GM18870 (cell line): ENCODE results near the gene NIPSNAP3A.
"Not testable (repeated sequence)": the region's sequence is repeated elsewhere in the genome, so short reads cannot be mapped to it uniquely, and the experiment has no call there.

Experiments used
- ATAC-seq: cut with Tn5 transposase; IDR thresholded peaks from one replicate; pipeline ENCODE4 v1.9.1; 2021; ENCODE audit warnings: moderate library complexity; ENCODE audit not compliant: unreplicated experiment

Gene NIPSNAP3A

DNA sequence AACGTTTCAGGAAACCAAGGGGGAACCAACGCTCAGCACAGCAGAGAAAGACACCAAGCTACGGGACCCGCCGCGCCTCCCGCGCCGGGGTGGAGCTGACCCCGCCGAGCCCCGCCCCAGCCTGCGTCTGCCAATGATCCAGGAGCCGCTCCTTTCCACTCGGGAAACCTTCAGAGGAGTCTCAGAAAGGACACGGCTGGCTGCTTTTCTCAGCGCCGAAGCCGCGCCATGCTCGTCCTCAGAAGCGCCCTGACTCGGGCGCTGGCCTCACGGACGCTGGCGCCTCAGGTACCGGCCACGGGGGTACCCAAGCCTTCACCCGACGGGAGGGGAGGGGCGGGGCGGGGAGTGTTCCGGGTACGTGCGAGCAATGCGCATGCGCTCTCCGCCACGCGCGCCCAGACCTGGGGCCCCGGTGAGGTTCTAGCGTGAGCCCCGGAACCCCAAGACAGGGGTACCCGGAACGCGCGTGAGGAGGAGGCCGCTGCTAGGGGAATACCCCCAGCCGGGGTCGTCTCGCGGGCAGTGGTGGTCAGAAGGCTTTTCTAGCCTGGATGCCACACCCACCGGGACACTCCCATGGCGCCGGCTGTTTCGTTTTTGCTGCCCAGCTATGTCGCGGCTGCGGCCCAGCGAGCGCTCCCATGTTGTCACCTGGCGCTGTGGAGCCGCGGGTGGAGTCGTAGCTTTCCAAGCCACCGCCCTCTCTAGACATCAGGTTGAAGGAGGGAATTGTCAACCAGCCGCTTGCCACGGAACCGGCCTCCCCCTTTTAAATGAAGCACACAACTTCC lies at the start of gene NIPSNAP3A:
NIPSNAP3A (plus strand) TSS at position 119 of the 794 bp plus-strand sequence; CDS start at position 229, 110 bp downstream.
- ATAC-seq: peak; percentile 70

DNA sequence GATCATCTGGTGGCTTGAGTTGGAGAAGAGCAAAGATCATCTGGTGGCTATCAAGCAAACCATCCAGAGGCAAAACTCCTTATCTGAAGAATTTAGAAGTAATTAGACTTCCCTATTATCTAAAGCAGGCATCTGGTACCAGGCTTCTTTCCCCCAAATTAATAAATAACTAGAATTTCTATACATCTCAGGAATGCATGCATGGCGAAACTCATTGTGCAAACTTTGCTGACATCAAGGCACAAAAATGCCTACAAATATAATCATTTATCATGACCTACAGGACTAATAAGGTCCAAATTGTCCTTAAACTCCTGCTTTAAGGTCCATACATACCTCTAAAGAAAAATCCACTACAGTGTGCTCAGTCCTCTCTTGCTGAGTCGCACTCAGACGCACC lies 47.2 kb upstream of the NIPSNAP3A start:
- no peak for ATAC-seq

DNA sequence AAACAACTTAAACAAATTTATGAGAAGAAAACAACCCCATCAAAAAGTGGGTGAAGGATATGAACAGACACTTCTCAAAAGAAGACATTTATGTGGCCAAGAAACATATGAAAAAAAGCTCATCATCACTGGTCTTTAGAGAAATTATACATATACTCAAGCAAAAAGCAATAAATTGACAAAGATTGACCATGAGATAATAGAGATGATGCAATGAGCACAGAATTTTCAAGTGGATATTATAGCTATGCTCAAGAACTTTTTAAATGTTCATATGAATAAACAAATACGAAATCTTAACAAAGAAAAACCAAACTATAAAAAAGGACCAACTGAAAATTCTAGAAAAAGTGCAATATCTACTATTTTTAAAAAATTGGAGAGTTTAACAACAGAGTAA lies 38.7 kb upstream of the NIPSNAP3A start:
- ATAC-seq: not testable (repeated sequence)

DNA sequence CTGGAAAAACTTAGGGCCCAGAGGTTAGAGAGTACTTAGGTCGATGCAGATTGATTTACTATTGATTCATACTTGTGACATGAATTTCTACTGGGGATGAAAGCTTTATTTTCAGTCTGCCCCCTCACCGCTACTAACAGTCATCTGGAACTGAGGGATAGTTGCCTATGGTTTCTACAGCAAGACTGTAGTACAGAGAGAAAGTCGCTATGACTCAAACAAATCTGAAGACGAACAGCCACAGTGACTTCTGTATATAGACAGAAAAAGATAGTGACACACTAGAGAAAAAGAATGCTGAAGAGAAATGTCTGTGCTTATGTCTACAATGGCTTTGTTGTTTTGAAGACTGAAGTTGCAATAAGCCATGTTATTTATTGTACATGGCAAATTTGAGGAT lies 35.9 kb upstream of the NIPSNAP3A start:
- no peak for ATAC-seq

DNA sequence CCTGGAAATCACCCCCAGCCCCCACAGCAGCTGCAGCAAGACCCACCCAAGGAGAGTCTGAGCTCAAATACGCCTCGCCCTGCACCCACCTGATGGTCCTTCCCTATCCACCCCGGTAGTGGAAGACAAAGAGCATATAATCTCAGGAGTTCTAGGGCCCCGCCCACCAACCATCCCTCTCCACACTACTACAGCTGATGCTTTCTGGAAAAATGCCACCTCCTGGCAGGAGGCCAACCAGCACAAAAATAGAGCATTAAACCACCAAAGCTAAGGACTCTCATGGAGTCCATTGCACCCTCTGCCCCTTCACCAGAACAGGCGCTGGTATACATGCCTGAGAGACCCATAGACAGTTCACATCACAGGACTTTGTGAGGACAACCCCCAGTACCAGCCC lies 22.5 kb upstream of the NIPSNAP3A start:
- no peak for ATAC-seq

DNA sequence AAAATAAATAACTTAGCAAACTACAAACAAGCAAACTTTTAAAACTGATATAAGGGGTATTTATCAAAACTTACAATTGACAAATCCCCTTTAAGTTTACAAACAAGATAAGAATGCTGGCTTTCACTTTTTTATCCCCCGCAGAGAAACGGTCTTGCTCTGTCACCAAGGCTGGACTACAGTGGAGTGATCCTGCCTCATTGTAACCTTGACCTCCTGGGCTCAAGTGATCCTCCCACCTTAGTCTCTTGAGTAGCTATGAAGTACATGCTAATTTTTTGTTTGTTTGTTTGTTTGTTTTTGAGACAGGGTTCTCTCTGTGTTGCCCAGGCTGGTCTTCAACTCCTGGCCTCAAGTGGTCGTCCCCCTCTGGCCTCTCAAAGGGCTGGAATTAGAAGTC lies 9.0 kb upstream of the NIPSNAP3A start:
- ATAC-seq: no peak

DNA sequence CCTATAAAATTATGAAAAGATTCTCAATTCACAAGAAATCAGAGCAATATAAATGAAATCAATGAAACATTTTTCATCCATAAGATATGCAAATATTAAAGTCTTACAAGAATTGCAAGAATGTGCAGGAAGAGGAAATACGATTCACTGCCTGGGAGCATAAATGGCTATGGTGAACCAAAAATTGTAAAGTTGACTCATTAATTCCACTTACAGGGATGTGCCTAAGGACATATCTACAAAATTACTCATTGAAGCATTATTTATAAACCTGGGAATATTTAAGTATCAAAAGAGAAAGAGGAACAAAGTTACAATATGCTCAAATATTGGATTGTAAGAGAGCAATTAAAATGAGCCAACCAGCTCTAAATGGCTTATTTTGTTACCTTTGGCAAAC lies 6.9 kb upstream of the NIPSNAP3A start:
- no peak for ATAC-seq

DNA sequence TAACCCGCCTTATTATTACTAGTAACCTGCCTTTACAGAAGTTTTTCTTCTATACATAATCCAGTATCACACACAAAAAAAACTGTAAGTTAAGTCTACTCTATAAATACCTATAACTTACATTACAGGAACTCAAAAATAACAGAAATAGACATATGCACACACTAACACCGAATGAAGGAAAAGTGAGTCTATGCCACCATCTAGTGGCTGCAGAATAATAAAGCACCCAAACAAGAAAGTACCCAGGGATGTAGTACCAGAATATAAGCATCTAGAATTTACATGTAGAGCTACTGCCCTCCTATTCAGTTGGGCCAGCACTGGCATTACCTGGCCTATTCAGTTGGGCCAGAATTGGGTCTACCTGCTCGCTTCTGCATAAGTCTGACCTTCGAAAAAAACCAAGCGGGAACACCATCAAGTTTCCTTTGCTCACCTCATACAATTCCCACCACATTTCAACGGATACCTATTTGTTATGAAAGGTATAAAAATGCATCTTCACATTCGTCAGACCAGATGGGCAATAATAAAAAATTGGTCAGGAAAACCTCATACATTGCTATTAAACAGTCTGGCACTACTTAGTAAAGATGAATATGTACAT lies 4.0 kb upstream of the NIPSNAP3A start:
- peak; percentile 76 for ATAC-seq

DNA sequence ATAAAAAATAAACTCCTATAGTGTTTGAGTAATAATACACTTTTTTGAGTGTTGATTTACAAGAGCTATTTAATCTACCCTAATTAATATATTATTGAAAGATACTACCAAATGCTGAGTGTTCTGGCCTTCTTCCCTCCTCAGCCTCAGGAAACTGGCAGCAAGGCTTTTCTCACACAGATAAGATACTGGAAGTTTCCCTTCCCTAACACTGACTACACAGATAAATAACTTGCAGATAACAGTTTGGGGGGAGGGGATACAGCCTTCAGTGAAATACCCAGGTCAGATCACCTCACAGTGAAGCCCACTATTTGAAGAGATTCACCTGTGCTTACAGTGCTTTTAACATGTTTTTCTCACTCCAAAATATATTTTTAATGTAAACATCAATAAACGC lies 1.6 kb upstream of the NIPSNAP3A start:
- no peak for ATAC-seq

DNA sequence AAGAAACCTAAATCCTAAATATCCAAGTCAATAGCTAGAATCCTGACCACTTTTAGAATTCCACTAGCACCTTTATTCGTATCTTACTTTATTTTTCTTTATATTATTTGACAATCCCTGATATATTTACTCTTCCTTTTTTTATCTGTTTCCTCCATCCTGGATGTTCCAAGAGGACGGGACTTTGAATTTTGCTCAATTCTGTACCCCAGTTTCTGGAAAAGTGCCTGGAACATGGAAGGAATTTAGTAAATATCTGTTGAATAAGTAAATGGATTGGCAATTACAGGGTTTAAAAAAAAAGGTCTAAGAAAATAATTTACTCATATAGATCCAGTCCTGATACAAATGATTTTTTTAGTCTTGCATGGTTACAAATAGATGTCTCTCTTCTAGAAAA lies 1.2 kb upstream of the NIPSNAP3A start:
- no peak for ATAC-seq

DNA sequence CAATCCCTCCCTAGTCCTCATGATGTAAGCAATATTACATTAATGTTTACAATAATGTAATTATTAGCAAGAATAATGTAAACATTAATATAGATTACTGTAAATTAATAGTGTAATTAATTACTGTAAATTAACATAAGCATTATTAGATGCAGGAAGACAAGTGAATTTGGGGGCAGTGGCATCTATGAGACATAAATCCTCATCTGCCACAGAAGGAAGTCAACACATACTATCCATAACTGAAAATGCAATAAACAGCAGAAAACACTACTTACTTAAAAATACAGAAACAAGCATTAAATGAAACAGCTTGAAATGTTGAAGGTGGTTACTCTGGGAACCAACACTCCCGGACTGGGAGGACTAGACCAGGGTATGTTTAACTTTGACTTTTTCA lies 685 bp upstream of the NIPSNAP3A start:
- no peak for ATAC-seq

DNA sequence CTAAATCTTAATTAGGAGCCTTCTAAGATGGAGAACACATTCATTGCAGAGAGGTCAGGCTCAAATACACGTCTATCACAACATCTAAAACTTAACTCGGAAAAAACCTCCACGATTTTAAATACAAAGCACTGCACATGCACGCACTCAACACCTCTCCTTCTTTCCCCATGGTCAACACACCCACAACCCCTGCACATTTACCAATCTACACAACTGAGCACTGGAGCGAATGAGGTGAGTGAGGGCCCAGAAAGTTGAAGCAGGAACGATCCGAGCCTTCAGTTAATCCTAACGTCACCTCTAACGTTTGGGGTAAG lies 278 bp upstream of the NIPSNAP3A start:
- ATAC-seq: no peak

DNA sequence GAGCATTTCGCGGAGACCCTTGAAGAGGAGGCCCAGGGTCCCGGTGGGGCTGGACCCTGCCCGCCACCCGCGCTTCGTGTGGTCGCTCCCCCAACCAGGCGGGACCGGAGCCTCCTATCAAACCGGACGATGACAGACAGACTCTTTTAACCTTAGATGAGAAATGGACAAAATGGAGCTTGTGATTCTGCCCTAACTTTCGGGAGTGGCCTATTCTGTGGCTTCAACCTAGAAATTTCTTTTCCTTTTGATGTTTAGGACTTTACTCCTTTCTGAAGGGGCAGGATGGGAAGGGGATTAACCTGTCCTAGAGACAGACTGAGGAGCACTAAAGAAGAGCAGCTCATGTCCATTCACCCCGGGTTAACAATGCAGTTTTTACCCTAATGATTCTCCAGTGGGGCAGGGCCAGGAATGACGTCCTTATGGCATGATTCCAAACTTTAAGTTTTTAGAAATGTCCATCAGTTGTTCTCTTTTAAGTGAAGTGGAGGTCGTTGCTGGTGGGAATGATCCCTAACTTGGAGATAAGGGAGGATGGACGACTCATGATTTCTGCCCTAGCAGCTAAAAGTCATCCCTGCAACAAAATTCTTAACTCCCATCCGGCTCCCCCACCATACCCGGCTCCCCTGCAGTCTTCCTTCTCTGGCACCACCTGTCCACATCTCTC lies 1.0 kb downstream of the NIPSNAP3A start:
- ATAC-seq: no peak

DNA sequence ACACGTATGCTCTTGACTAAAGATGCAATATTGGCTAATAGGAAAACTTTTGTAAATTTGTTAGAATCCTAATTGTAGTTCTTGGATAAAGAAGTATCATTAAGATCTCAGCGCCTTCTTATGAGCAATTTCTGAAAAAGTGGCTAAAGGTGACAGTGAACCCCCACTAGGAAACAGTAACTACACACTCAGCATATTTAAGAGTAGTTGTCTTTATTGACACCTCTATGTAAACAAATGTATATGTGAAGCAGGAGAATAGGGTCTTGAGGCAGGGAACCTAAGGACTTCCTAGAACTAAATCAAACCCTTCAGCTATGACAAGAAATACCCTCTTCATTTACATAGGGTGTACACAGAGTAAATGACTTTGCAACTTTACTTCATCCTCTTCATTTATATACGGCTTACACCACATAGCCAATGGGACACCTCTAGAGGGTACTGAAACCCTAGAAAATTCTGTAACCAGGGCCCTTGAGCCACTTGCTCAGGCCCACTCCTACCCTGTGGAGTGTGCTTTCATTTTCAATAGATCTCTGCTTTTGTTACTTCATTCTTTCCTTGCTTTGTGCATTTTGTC lies 2.8 kb downstream of the NIPSNAP3A start:
- ATAC-seq: peak; percentile 39

DNA sequence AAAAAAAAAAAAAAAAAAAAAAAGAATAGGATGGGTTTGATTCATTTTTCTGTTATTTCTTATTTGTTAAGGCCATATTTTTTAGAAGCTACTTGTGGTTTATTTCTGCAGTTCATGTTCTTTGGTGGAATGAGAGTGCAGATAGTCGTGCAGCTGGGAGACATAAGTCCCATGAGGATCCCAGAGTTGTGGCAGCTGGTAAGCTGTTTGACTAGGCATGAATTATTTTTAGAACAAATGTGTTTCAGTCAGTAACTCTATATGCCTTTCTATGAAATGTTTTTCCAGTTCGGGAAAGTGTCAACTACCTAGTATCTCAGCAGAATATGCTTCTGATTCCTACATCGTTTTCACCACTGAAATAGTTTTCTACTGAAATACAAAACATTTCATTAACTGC lies 11.5 kb downstream of the NIPSNAP3A start:
- peak; percentile 54 for ATAC-seq

DNA sequence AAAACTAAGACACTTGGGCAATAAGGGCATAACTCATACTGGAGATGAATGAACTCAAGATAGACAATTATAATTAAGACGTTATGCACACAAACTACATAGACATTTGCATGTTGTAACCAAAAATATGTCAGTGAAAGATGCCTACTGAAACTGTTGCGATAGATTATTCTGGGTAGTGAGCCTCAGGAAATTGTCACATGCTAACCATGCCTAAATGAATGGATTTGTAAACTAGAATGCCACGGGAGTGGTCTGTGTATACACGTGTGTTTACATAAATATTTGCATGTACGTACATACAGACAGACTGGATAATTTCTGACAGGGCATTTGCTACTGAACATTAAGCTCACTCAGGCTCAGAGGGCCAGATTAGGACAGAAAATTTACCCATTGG lies 17.7 kb downstream of the NIPSNAP3A start:
- peak; percentile 48 for ATAC-seq

DNA sequence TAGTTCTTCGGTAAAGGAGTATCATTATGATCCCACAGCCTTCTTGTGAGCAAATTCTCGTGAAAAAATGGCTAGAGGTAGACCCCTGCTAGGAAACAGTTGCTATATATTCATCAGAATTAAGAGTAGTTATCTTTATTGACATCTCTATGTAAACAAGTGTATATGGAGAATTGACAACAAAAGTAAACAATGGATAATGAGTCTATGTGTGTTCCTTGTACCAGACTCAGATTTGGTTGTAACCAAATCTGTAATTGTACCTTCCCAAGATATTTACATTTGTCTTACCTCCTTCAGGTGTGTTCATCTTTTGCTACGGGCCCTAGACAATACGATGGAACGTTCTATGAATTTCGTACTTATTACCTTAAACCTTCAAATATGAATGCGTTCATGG lies 18.5 kb downstream of the NIPSNAP3A start:
- no peak for ATAC-seq

DNA sequence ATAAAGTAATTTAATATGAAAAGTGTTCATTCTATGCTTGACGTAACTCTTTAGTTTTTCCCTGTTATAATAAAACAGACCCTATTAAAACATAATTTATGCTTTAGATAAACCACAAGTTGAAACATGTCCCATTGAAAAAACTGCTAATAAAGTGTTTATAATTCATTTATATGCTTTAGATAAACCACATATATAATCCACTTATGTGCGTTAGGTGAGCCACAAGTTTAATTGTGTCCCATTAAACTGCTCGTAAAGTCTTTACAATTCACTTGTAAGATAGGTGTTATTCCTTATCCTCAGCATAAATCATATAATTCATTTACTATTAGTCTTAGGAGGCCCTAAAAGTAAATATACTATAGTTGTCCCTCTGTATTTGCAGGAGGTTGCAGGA lies 20.0 kb downstream of the NIPSNAP3A start:
- no peak for ATAC-seq

DNA sequence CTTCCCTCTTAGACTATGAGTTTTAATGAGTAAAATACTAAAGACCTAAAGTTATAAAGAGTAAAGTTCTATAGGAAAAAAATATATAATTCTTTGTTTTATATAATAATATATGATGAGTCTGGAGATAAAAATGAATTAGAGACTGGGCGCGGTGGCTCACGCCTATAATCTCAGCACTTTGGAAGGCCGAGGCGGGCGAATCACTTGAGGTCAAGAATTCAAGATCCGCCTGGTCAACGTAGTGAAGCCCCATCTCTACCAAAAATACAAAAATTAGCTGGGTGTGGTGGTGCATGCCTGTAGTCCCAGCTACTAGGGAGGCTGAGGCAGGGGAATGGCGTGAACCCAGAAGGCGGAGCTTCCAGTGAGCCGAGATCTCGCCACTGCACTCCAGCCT lies 21.5 kb downstream of the NIPSNAP3A start:
- not testable (repeated sequence) for ATAC-seq

DNA sequence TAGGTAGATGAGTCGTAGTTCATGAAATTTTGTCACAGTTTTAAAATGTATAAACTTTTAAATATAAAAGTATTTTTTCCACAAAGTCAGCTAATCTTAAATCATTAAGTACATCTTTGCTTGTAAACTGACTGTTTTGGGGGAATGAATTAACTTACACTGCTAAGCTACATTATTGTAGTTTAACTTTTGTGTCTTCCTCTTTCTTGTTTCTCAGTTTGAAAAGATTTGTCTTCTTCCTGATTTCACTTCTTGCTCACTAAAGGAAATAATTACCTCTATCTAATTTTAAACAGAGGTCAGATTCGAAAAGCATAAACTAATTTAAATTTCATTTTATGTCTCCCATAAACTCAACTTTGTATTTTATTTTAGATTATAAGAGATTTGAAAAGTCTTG lies 22.2 kb downstream of the NIPSNAP3A start:
- no peak for ATAC-seq

DNA sequence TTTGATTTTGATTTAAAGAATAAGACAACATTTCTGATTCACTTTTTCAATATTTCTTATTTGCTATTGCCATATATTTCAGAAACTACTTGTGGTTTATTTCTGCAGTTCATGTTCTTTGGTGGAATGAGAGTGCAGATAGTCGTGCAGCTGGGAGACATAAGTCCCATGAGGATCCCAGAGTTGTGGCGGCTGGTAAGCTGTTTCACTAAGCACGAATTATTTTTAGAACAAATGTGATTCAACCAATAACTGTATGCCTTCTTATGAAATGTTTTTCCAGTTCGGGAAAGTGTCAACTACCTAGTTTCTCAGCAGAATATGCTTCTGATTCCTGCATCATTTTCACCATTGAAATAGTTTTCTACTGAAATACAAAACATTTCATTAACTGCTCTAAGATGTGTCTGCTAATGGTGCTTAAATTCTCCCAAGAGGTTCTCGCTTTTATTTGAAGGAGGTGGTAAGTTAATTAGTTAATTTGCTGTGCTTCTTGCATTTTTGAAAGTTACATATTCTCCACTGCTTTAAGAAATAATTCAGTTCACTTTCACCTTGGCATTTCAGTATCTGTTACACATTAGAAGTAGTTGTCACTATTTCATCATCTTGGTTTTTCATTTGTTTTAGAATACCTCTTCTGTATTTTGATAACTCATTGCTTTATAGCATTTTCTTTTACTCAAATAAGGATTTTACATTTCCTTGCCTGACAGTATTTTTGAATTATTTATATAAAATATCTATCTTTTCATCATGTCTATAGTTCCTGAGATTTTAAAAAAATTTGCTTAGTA lies 25.4 kb downstream of the NIPSNAP3A start:
- ATAC-seq: peak; percentile 26
